NCI-H1694 (cell line): ENCODE results near the gene MLNR.

Experiments used
- DNase-seq: peaks from one replicate; lab custom pipeline; 2025; lab: John Stamatoyannopoulos, UW

The MLNR gene

DNA sequence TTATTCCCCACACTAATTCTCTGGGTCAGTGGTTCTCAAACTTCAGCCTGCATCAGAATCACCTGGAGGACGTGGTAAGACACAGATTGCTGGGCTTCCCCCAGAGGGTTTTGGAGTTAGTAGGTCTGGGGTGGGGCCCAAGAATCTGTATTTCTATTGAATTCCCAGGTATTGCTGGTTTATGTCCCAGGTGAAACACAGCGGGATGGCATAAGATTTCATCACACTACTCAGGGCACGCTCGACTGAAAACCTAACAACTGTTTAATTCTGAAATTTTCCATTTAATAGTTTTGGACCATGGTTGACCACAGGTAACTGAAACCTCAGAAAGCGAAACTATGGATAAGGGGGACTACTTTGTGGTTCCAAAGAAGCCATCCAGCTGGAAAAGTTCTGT is 6.5 kb downstream of the MLNR start:
- DNase-seq, result no peak

DNA sequence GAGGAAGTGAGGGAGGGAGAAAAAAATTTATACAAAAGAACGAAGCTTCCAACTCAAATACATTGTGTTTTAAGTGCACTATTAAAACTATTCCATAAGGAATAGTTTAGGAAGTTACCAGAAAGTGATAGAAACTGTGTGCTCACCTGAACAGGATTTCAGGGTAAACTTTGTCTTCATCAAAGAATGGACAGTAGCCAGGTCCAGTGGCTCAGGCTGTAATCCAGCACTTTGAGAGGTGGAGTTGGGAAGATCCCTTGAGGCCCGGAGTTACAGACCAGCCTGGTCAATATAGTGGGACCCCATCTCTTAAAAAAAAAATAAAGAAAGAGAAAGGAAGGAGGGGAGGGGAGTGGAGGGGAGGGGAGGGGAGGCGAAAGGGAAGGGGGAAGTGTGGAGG is 14.6 kb downstream of the MLNR start:
- no peak for DNase-seq

DNA sequence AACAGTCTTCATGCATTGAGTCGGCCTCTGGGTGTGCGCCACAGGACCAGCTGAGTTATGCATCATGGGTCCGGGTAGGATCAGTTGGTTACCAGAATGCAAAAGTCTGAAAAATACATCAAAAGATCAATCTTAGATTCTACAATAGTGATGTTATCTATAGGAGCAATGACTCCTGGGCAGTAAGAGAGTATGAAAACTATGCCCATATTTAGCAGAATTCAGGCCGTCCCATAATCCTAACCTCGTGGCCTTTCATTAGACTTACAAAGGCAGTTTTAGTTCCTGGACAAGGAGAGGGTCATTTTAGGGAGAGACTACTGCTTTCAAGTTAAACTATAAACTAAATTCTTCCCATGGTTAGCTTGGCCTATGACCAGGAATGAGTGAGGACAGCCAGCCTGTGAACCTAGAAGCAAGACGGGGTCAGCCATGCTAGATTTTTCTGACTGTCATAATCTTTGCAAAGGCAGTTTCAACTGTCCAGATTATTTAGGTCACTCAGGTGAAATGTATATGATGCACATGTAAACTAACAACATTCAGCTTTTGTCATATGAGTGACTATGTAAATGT is 15.8 kb downstream of the MLNR start:
- DNase-seq, result no peak

GRCh38 chr13:49238621-49239020 is 18.5 kb downstream of the MLNR start:
- DNase-seq, result no peak

- peak; percentile 8 for DNase-seq
Observed at GRCh38 chr13:49240017-49240416, 19.9 kb downstream of the MLNR start.

- no peak for DNase-seq
Observed at GRCh38 chr13:49241296-49241695, 21.2 kb downstream of the MLNR start.

- DNase-seq, result no peak
Observed at GRCh38 chr13:49245101-49245500, 25.0 kb downstream of the MLNR start.

- DNase-seq, result no peak
Observed at GRCh38 chr13:49246850-49247642, 26.9 kb downstream of the MLNR start.

DNA sequence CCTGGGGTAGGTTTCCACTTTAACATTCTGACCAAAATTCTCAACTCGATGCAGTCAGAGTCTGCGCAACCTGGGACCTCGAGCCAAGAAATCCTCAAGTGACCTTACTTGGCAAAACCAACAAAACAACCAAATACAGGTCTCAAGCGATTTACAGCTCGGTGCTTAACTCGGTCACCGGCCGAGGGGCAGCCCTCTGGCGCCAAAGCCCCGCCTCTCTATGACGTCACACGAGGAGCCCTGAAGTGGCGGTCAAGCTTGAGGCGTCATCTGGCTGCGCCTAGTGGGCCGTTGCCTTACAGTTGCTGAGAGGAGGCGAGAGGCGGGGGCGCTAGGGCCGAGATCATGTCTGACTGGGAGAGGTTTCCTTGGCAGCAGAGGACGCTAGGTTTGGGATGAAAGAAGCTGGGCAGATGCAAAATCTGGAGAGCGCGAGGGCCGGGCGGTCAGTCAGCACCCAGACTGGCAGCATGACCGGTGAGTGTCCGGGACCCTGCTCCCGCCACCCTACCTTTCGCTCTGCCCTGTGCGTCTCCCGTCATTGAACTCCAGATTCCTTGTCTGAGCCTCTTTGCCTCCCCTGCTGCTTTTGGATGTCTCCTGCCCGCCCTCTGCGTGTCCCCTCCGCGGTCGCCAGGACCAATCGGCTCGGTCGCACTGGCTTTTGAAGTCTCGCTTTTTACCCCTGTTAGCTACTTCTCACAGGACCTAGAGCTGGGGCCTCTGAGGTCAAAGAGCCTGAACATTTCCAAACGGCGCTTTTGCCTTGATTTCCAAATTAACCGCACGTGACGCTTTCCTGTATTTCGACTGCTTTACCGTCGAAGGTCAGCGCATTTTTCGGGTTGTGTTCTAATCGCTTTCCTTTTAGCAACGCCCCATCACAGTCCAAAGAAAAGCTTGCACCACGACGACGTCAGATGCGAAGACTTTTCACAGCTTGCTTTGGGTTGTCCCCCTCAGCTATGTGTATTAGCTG is 27.8 kb downstream of the MLNR start, which contains the start of gene CDADC1:
Gene CDADC1, plus strand, starts transcription at position 283 of the 979 bp plus-strand sequence. Its CDS starts 113 bp downstream, at position 396.
- peak; percentile 74 for DNase-seq

- DNase-seq, result no peak
Observed at GRCh38 chr13:49248622-49249002, 28.5 kb downstream of the MLNR start.

DNA sequence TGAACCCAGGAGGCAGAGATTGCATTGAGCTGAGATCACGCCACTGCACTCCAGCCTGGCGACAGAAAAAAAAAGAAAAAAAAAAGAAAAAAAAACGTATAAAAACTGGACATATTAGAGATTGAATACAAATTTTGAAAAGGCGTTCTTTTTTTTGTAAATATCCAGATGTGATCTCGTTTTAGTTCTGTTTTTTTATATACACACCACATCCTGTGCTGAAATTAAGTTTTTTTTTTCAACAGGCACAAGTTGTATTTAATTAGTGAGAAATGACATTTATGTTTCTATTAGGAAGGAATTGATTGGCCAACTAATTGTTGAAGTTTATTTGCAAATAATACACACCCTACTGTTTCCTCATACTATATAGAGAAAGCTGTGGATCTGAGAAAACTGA is 31.2 kb downstream of the MLNR start:
- no peak for DNase-seq

- no peak for DNase-seq
Observed at GRCh38 chr13:49253310-49253709, 33.2 kb downstream of the MLNR start.

DNA sequence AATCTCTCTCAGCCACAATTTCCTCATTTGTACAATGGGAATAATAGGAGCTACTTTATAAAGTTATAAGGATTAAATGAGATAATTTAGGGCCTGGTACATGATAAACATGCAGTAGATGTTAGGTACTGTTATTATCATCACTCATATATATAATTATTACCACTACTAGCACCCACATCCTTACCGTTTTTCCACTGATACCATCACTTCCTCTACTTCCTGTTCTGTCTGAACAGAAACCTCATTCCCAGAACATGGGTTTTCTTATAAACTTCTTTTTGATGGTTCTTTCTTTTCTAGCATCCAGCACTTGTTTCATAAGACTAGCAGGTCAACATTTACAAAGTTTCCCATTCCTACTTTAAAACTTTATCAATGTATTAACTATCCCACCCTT is 33.9 kb downstream of the MLNR start:
- DNase-seq, result no peak

DNA sequence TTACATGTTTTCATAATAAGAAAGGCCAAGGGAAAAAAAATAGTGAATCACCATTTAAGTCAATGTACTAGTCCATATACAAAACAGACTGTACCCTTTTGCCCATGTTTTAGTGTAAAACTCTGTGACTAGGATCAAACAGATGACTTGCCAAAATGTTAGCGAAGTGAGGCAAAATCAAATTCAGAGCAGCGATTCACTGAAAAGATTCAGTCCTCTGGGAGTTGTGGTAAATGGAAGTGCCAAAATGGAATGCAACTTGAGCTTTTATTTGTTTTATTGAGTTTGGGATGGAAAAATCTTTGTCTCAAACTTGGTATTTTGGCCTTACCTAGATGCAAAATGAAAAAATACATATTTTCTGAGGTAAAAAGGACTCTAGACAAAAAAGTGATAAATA is 36.7 kb downstream of the MLNR start:
- no peak for DNase-seq

DNA sequence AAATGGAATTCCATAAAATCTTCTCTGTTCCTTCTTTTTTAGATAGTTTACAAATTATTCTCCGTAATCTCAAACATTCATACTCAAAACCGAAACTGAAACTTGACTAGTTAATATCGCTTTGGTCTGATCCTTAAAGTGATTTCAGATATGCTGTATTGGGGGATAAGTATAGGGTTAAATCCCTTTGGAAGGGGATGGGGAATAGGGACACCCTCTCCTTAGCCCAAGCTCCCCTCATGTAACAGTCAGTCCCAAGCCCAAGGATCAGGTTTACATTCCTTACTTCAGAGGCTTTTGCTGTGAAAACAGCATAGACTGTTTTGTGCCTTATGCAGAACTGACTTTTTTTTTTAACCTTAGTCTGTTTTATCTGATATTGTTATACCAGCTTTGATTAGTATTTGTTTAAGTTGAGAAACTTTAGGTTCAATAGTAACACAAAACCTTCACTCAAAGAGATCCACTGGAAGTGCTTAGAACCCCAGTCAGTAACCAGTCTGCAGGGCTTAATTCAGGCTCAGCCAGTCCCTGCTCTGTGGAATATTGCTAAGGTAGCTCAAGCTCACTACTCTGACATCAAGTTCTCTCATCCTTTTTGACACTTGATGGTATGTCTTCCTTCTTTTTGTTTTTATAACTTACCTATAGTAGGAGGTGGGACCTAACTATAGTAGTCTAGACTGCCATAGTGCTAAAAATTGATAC is 38.1 kb downstream of the MLNR start:
- no peak for DNase-seq

- no peak for DNase-seq
Observed at GRCh38 chr13:49259586-49259985, 39.4 kb downstream of the MLNR start.

- no peak for DNase-seq
Observed at GRCh38 chr13:49262634-49263033, 42.5 kb downstream of the MLNR start.

DNA sequence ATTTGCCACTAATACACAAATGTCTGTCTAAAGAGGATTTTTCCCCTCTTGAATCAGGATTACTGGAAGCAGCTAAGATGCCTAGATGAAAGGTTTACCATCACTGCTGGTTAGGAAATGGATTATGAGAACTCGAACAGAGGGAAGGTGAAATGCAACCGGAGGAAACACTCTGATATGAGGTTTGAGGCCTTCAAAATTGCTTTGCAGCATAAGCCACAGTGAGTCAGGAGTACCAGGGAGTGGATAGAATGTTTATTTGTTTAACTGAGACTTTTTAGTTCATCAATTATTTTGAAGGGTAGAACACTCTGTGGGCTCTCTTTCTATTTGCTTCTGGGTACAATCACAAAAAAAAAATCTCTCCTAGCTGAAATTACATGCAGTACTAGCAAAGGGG is 45.7 kb downstream of the MLNR start:
- no peak for DNase-seq

DNA sequence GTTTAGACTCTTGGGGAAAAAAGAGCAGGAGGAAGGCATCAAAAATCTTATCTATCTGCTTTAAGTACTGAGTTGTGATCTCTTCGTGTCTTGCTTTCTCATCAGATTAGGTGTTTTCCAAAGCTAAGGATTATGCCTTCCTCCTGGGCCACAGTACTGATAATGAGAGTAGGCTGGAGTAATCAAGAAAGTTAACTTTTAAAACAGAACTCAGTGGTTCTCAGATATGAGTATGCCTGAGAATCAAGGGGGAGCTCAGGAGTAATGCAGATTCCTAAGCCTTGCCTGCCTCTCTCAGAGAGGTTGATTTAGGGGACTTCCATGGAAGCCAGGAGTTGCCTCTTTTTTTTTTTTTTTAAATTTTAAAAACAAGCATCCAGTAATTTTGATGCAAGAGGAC is 51.1 kb downstream of the MLNR start:
- DNase-seq, result no peak
